GF-D8 (cell line): ENCODE data around the gene DEFB132.
A peak's percentile ranks its signal among the peaks of the same experiment; 100 is the strongest.

Experiments
- DNase-seq: peaks from one replicate; lab custom pipeline; 2025; lab: John Stamatoyannopoulos, UW

DEFB132 gene

GRCh38 chr20:263701-264100 lies 6.2 kb downstream of the DEFB132 start:
- DNase-seq = no peak

- DNase-seq = peak; percentile 58
Observed at GRCh38 chr20:266596-267562, 9.4 kb downstream of the DEFB132 start.

DNA sequence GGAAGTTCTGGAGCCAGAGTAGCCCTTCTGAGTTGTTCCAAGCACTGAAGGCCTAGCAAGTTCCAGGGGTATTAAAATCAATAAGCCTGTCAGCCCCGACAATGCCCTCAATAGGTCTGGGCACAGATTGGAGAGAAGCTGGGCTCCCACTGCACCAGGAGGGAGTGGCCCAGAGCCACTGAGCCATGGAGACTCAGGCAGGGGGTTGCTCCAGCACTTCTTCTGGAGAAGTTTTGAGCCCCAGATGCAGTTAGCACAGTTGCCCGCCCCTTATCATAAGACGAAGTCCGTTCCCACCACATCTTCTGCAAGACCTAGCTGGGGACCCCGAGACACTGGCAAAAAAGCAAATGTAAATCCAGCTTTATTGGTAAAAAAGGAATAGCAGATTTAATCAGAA lies 13.0 kb downstream of the DEFB132 start:
- no peak for DNase-seq

DNA sequence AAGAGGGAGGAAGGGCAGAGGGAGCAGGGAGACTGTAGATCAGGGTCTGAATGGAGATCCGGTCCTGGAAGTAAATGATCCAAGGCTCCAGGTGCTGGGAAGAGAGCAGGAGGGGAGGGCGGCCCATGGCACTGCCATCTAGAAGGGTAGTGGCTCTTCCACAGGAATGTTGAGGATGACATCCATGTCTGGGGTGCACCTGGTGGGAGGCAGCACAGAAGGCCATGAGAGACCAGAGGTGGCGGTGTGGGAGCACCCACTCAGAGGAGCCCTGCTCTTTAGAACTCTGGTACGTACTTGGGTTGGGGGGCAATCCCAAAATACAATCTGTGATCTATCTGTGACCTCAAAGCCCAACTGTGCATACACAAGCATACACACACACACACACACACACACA lies 13.5 kb downstream of the DEFB132 start:
- no peak for DNase-seq

DNA sequence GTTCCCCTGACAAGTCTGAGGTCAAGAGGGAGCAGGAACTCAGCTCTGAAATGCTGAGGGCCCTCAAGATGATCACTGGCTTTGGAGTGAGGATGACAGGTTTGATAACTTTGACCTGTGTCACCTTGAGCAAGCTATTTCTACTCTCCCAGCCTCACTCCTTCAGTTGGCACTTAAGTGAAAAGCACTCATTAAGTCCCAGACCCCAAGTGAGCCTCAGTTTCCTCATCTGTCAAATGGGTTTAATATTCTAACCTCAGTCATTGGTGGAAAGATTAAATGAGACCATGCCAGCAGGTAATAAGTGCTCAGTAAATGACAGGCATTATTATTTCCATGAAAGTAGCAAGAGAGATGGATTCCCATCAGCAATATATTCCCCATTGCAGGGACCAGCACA lies 14.0 kb downstream of the DEFB132 start:
- DNase-seq = no peak

GRCh38 chr20:272718-273117 lies 15.2 kb downstream of the DEFB132 start:
- no peak for DNase-seq

GRCh38 chr20:273884-274283 lies 16.4 kb downstream of the DEFB132 start:
- DNase-seq = no peak

DNA sequence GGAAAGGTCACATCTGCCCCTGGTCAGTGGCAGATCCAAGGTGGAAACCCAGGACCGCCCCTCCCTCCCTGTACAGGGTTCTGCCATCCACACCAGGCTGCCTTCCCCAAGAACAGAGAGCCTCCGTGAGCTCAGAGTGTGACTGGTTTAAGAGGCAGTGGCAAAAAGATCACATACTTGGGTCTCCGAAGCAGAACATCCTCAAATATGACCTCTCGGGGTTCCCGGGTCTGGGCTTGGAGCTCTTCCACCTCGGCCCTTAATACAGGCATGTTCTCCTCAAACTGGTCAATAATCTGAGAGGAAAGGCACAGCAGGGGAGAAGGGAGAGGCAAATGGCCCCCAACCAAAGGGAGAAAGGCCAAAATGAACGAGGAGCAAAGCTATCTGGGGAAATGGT lies 18.3 kb downstream of the DEFB132 start:
- no peak for DNase-seq

DNA sequence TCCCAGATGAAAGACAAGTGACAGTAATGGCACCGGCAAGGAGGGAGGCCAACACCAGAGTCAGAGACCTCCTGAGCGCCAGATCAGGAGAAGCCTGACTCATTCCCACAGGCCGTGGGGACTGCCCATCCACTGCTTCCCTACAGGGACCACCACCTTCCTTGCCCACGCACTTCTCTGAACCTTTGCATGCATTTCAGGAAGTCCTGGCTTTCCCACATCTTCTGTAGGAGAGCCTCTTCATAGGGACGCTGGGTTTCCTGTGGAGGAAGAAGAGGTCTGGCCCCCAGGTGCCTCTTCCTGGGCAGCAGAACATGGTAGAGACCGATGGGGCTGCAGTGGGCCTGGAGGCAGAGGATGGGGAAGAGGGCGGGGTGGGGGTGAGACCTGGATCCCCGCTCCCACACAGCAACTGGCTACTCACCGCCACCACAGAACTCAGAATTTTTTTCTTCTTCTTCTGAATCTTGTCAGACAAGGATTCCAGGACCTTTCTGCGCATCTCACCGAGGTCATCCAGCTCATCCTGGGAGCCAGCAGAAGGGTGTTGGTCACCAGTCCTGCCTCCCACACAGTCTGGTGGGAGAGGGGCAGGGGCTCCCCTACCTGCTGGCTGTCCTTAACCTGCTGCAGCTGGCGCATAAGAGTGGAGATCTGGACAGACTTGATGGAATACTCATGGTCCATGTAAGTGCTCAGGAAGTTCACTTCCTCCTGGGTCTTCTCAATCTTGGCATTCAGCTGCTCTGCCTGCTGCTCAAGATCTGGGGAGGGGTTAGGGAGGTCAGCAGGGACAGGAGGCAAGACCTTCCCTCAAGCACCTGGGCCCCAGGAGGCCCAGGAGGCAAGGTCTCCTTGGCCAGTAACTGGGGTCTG lies 19.3 kb downstream of the DEFB132 start:
- no peak for DNase-seq

GRCh38 chr20:277496-277781 lies 19.9 kb downstream of the DEFB132 start:
- DNase-seq = no peak

DNA sequence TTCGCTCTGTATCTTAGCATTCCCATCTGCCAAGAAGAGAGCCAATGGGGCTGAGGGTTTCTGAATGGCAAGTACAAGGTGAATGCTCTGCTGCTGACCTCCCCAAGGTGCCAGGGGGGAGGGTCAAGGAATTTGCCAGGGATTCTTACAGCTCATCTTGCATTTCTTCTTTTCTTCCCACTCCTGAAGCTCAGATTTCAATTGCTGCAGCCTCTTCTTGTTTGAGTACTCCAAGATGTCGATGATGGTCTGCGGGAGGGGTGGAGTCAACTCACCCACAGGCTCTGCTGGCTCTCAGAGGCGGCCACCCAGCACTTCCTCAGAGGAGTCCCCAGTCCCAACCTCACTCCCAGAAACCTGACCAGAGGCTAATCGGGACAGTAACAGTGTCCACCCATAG lies 20.7 kb downstream of the DEFB132 start:
- DNase-seq = no peak

GRCh38 chr20:278607-279571 lies 21.4 kb downstream of the DEFB132 start:
- DNase-seq = no peak

DNA sequence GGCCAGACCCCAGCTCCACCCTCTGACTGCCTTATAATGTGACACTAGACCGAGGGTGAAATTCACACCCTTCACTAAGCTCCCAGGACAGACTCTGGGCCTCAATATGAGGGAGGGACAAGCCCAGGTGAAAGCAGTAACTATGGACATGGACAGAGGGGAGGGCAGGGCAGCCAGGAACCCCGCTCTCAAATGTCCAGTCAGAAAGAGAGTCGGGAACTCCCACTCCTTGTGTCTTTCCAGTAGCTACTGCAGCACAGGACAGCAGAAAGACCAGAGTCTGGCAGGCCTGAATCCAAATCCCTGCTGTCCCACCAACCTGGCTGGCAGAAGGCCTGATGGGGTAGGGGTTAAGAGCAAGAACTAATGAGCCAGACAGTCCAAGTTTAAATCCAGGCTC lies 26.6 kb downstream of the DEFB132 start:
- no peak for DNase-seq

GRCh38 chr20:286508-286907 lies 29.0 kb downstream of the DEFB132 start:
- DNase-seq = no peak

GRCh38 chr20:288956-289692 lies 31.6 kb downstream of the DEFB132 start:
- no peak for DNase-seq

DNA sequence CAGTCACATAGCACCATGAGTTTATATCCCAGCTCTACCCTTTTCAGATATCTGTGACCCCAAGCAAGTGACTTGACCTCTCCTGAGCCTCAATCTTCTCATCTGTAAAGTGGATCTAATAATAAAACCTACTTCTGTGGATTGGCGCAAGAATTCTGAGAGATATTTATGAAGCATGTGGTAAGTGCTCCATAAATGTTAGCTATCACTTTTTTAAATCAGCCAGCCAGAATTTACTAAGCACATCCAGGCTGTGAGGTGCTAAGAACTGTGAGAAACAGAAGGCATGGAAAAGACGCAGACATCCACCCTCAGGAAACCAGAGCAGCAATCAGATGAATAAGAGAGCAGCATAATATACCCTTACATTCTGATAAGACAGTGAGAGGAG lies 32.2 kb downstream of the DEFB132 start:
- DNase-seq = no peak

DNA sequence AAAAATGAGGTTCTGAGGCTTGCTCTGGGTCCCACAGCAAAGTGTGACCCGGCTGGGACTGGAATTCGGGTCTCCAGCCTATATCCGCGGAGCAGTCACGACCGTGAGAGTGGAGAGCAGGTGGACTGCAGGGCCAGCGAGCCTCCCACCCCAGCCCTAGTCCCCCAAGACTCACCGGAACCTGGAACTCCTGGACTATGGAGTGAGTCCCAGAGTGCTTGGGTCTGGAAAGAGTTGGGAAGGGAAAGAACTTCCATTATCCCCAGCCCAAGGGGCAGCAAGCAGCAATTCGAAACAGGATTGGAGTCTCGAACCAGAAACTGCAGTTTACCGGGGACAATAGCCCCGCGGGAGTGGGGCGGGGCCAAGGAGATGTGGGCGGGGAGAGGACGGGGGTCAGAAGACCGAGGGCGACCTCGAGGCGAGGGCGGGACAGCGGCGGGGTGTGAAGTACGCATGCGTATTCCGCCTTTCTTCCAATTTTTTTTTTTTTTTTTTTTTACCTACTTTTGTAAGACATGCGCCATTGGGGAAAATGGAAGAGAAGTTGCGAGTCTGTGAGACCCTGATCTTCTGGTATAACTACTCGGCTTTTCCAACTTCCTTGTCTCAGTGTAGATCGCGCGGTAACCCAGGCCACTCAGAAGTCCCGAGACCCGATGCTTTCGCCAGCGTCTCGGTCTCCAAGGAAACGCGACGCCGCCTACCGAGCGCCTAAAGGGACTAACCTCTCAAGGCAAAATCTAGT lies 32.7 kb downstream of the DEFB132 start, which contains the start of gene C20orf96:
C20orf96 (minus strand) TSS at position 667 of the 748 bp plus-strand sequence; CDS start at position 527, 140 bp downstream.
- DNase-seq = peak; percentile 84

- DNase-seq = no peak
Observed at GRCh38 chr20:294602-295001, 37.1 kb downstream of the DEFB132 start.

DNA sequence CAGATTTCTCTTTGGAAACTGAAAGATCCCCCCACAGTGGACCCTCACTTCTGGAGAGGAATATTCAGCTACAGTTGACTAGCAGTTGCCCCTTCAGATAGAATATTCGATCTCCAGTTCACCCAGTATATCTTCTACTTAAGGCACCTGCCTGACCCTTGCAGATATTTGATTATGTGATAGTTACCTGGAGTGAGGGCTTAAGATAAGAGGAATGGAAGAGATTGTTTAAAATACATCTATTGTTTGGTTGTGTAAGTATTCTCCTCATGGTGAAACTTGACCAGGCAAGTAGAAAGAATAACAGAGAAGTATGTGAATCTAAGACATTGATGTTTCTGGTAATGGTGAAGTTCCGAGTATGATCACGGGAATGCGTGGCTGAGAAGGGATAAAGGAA lies 38.3 kb downstream of the DEFB132 start:
- DNase-seq = no peak
